ENCODE results near the gene CD27.
"Not testable (repeated sequence)": the region's sequence is repeated elsewhere in the genome, so short reads cannot be mapped to it uniquely, and the experiment has no call there.

- TF ChIP-seq, protein P1, sequence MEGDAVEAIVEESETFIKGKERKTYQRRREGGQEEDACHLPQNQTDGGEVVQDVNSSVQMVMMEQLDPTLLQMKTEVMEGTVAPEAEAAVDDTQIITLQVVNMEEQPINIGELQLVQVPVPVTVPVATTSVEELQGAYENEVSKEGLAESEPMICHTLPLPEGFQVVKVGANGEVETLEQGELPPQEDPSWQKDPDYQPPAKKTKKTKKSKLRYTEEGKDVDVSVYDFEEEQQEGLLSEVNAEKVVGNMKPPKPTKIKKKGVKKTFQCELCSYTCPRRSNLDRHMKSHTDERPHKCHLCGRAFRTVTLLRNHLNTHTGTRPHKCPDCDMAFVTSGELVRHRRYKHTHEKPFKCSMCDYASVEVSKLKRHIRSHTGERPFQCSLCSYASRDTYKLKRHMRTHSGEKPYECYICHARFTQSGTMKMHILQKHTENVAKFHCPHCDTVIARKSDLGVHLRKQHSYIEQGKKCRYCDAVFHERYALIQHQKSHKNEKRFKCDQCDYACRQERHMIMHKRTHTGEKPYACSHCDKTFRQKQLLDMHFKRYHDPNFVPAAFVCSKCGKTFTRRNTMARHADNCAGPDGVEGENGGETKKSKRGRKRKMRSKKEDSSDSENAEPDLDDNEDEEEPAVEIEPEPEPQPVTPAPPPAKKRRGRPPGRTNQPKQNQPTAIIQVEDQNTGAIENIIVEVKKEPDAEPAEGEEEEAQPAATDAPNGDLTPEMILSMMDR (conservative IDR thresholded peaks at IDR 0.05; ENCODE audit: low read length), result not testable (repeated sequence)
- TF ChIP-seq EZH2phosphoT487 (IDR thresholded peaks at IDR 0.05; ENCODE audit: borderline replicate concordance, low read depth, low read length), result not testable (repeated sequence)
Observed at GRCh38 chr12:6466751-6467150, 22.0 kb downstream of the CD27 start.

Measured in OCI-LY7 (cell line).